H1 (cell line): ENCODE data around the gene TINAG.

Experiments used
- BACH1 ChIP-seq: IDR thresholded peaks from 2 replicates; pipeline ENCODE4 v1.6.1; 2012; ENCODE audit warnings: low read length, improper control_type of control experiment
- CBX5 ChIP-seq: fragments of 300-800, 300-1000 bp; sonication (generic); IDR thresholded peaks from 2 replicates; pipeline ENCODE4 v1.7.1; 2016; ENCODE audit warnings: antibody characterized with exemption, low read length, low read depth
- EP300 ChIP-seq, 2 experiments: IDR thresholded peaks; 1 replicate in 1 of 2; 2 replicates in 1 of 2; pipeline ENCODE4 v1.6.1; 2011 to 2012; ENCODE audit warnings: low read depth in 2 of 2, low read length in 2 of 2, mild to moderate bottlenecking in 2 of 2, borderline replicate concordance in 1 of 2, inconsistent platforms in 1 of 2, moderate library complexity in 1 of 2
- EZH2 ChIP-seq: fragments of 200-600 bp; sonication (generic); IDR thresholded peaks from 2 replicates; pipeline ENCODE4 v1.7.1; 2012; ENCODE audit warnings: low read depth, mild to moderate bottlenecking, moderate library complexity, low read length, inconsistent platforms; ENCODE audit not compliant: severe bottlenecking
- GABPA ChIP-seq: IDR thresholded peaks from 2 replicates; pipeline ENCODE4 v1.6.1; 2011; ENCODE audit warnings: mild to moderate bottlenecking, low read length, moderate library complexity, borderline replicate concordance; ENCODE audit not compliant: insufficient read depth
- GTF2F1 ChIP-seq: IDR thresholded peaks from 2 replicates; pipeline ENCODE4 v1.6.1; 2012; ENCODE audit warnings: low read depth, low read length, improper control_type of control experiment, borderline replicate concordance
- KDM1A ChIP-seq: fragments of 200-600, 300-600 bp; sonication (generic); IDR thresholded peaks from 2 replicates; pipeline ENCODE4 v1.7.1; 2016; ENCODE audit warnings: mild to moderate bottlenecking, low read length, borderline replicate concordance
- POLR2A ChIP-seq, 2 experiments: IDR thresholded peaks; 1 replicate in 1 of 2; 2 replicates in 1 of 2; pipeline ENCODE4 v1.6.1; 2011; ENCODE audit warnings: low read depth in 2 of 2, low read length in 2 of 2, mild to moderate bottlenecking in 2 of 2; ENCODE audit errors: control extremely low read depth in 1 of 2
- RAD21 ChIP-seq, 2 experiments: IDR thresholded peaks in 1 of 2; conservative IDR thresholded peaks in 1 of 2; 2 replicates each; pipeline ENCODE4 v1.6.1; 2011; ENCODE audit warnings: low read depth in 2 of 2, low read length in 2 of 2, improper control_type of control experiment in 1 of 2, inconsistent platforms in 1 of 2, mild to moderate bottlenecking in 1 of 2, moderate library complexity in 1 of 2
- RXRA ChIP-seq: IDR thresholded peaks from 2 replicates; pipeline ENCODE4 v1.6.1; 2011; ENCODE audit warnings: low read depth, mild to moderate bottlenecking, low read length, moderate library complexity; ENCODE audit not compliant: insufficient read depth
- TF ChIP-seq, protein P1 (sequence below): IDR thresholded peaks from 2 replicates; pipeline ENCODE4 v1.6.1; 2011; ENCODE audit warnings: low read depth, mild to moderate bottlenecking, low read length; ENCODE audit not compliant: insufficient read depth
- TF ChIP-seq, protein P2 (sequence below), 3 experiments: IDR thresholded peaks; 1 replicate in 2 of 3; 2 replicates in 1 of 3; pipeline versions ENCODE4 v1.5.1 to v1.6.1; 2011; ENCODE audit warnings: low read length in 3 of 3, mild to moderate bottlenecking in 3 of 3, inconsistent platforms in 2 of 3, low read depth in 1 of 3, moderate library complexity in 1 of 3; ENCODE audit not compliant: insufficient read depth in 1 of 3; ENCODE audit errors: control extremely low read depth in 1 of 3

DNA sequence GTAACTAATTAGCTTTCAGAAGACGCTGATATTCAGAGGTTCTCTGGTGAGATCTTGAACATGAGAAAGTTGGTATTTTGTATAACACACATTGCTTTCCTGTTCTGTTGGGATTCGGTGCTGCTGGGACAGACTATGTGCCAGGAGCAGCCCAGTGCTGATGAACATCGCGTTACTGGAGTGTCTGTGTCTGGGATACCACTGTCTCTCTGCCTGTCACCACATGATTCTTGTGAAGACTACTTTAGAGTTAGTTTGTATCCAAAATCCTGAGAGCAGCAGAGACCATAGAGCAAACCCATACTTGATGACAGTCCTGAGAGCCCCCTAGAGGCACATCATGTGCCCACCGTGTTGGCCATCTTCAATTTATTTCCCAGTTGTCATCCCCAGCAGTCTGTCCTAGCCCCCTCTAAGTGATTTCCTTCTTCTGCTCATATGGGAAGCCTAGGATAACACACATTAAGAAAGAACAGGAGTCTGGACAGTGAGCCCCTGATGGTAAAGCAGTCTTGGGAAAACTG lies 41.8 kb upstream of the TINAG start:
- TF ChIP-seq GTF2F1 (no peak), RAD21 (IDR thresholded peaks at IDR 0.05 in 1 of 2, conservative IDR thresholded peaks at IDR 0.05 in 1 of 2; ENCODE audit: low read depth in 2 of 2, low read length in 2 of 2) (peak; percentile 55 to 69), EP300 (IDR thresholded peaks at IDR 0.05; ENCODE audit: borderline replicate concordance in 1 of 2, low read depth in 2 of 2, low read length in 2 of 2) (no peak), EZH2 (no peak), CBX5 (no peak), GABPA (no peak), POLR2A (IDR thresholded peaks at IDR 0.05; ENCODE audit: control extremely low read depth in 1 of 2, low read depth in 2 of 2, low read length in 2 of 2) (no peak), KDM1A (no peak), BACH1 (no peak), RXRA (no peak)
- TF ChIP-seq, protein P1, sequence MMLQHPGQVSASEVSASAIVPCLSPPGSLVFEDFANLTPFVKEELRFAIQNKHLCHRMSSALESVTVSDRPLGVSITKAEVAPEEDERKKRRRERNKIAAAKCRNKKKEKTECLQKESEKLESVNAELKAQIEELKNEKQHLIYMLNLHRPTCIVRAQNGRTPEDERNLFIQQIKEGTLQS, result no peak
- TF ChIP-seq, protein P2, sequence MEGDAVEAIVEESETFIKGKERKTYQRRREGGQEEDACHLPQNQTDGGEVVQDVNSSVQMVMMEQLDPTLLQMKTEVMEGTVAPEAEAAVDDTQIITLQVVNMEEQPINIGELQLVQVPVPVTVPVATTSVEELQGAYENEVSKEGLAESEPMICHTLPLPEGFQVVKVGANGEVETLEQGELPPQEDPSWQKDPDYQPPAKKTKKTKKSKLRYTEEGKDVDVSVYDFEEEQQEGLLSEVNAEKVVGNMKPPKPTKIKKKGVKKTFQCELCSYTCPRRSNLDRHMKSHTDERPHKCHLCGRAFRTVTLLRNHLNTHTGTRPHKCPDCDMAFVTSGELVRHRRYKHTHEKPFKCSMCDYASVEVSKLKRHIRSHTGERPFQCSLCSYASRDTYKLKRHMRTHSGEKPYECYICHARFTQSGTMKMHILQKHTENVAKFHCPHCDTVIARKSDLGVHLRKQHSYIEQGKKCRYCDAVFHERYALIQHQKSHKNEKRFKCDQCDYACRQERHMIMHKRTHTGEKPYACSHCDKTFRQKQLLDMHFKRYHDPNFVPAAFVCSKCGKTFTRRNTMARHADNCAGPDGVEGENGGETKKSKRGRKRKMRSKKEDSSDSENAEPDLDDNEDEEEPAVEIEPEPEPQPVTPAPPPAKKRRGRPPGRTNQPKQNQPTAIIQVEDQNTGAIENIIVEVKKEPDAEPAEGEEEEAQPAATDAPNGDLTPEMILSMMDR (IDR thresholded peaks at IDR 0.05; ENCODE audit: control extremely low read depth in 1 of 3, insufficient read depth in 1 of 3, low read depth in 1 of 3, low read length in 3 of 3), result peak; percentile 52 to 63 (median 56)
